Activated effector memory CD4-positive, alpha-beta T cell treated with Interleukin-2 at 50 U/mL for 16 hours (primary cell): ENCODE results near the gene MAML2.

Experiments used
- DNase-seq: peaks from one replicate; pipeline ENCODE4 v3.0.0-alpha.2; 2020

MAML2 gene

GRCh38 chr11:96265220-96265737 lies 77.7 kb downstream of the MAML2 start:
- DNase-seq: no peak

- DNase-seq: no peak
Observed at GRCh38 chr11:96264364-96264763, 78.6 kb downstream of the MAML2 start.

GRCh38 chr11:96263238-96263763 lies 79.7 kb downstream of the MAML2 start:
- DNase-seq: no peak

- no peak for DNase-seq
Observed at GRCh38 chr11:96260532-96260931, 82.5 kb downstream of the MAML2 start.

GRCh38 chr11:96260067-96260511 lies 82.9 kb downstream of the MAML2 start:
- DNase-seq: no peak

- DNase-seq: no peak
Observed at GRCh38 chr11:96259134-96259830, 83.7 kb downstream of the MAML2 start.

- no peak for DNase-seq
Observed at GRCh38 chr11:96257972-96258934, 84.7 kb downstream of the MAML2 start.

- DNase-seq: no peak
Observed at GRCh38 chr11:96257036-96257435, 86.0 kb downstream of the MAML2 start.

GRCh38 chr11:96256215-96257011 lies 86.6 kb downstream of the MAML2 start:
- DNase-seq: no peak

- no peak for DNase-seq
Observed at GRCh38 chr11:96254854-96255253, 88.1 kb downstream of the MAML2 start.

- DNase-seq: no peak
Observed at GRCh38 chr11:96254087-96254486, 88.9 kb downstream of the MAML2 start.

- no peak for DNase-seq
Observed at GRCh38 chr11:96246718-96247552, 96.1 kb downstream of the MAML2 start.

GRCh38 chr11:96242971-96243647 lies 99.9 kb downstream of the MAML2 start:
- peak; percentile 55 for DNase-seq

GRCh38 chr11:96242191-96242847 lies 100.7 kb downstream of the MAML2 start:
- DNase-seq: no peak

- no peak for DNase-seq
Observed at GRCh38 chr11:96241331-96241841, 101.6 kb downstream of the MAML2 start.

GRCh38 chr11:96238563-96239135 lies 104.3 kb downstream of the MAML2 start:
- DNase-seq: no peak

GRCh38 chr11:96237766-96238266 lies 105.2 kb downstream of the MAML2 start:
- no peak for DNase-seq

- no peak for DNase-seq
Observed at GRCh38 chr11:96235751-96236150, 107.2 kb downstream of the MAML2 start.

- DNase-seq: no peak
Observed at GRCh38 chr11:96234866-96235441, 108.0 kb downstream of the MAML2 start.
